ENCODE measurements around the gene MEF2C. TPM values are rescaled to one million over a fixed set of nuclear protein-coding genes. Genes with fewer than 3 reads are reported as not detected.

The MEF2C gene
- total and polyA plus RNA-seq, 2 experiments from 2014 or later: 0.97 to 1.6 TPM

DNA sequence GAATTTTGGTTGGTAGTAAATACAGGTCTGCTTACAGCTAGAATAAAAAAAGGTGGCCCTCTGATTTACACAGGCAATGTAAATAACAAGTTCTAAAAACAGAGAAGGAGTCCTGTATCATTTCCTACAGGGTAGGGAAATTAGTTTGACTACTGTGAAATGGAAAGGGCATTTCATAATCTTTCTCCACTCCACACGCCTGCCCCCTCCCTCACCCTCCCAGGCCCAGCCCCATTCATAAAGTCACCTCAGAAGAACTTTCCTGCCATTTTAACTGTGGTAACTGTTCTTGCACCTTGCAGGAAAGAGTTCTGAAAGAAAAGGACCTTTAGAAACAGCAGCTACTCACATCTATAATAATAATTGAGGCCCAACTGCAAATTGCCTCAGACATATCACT lies 69.7 kb downstream of the MEF2C start (continued):
- TF ChIP-seq ETS1 (IDR thresholded peaks at IDR 0.05): no peak
- no peak for TF ChIP-seq ZNF114 (CRISPR knock-in tag; IDR thresholded peaks at IDR 0.05)
- no peak for TF ChIP-seq STAT1 (IDR thresholded peaks at IDR 0.05; ENCODE audit: unreplicated experiment)
- TF ChIP-seq, protein P1, sequence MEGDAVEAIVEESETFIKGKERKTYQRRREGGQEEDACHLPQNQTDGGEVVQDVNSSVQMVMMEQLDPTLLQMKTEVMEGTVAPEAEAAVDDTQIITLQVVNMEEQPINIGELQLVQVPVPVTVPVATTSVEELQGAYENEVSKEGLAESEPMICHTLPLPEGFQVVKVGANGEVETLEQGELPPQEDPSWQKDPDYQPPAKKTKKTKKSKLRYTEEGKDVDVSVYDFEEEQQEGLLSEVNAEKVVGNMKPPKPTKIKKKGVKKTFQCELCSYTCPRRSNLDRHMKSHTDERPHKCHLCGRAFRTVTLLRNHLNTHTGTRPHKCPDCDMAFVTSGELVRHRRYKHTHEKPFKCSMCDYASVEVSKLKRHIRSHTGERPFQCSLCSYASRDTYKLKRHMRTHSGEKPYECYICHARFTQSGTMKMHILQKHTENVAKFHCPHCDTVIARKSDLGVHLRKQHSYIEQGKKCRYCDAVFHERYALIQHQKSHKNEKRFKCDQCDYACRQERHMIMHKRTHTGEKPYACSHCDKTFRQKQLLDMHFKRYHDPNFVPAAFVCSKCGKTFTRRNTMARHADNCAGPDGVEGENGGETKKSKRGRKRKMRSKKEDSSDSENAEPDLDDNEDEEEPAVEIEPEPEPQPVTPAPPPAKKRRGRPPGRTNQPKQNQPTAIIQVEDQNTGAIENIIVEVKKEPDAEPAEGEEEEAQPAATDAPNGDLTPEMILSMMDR (conservative IDR thresholded peaks at IDR 0.05; ENCODE audit: low read depth in 2 of 2): no peak
- TF ChIP-seq EZH2 (IDR thresholded peaks at IDR 0.05; ENCODE audit: low read depth, unreplicated experiment): no peak
- no peak for TF ChIP-seq CREB1 (CRISPR knock-in tag; IDR thresholded peaks at IDR 0.05; ENCODE audit: low read depth)
- TF ChIP-seq JUNB (IDR thresholded peaks at IDR 0.05; ENCODE audit: unreplicated experiment): no peak

GRCh38 chr5:88808153-88808552 lies 74.8 kb downstream of the MEF2C start:
- Histone ChIP-seq H4K20me1 (replicated peaks; ENCODE audit: insufficient read depth) (no peaks in the 10 kb centered on the region), H2AFZ (no peak overlapping the region), H3K27me3 (ENCODE audit: insufficient read depth) (no peaks in the 10 kb centered on the region), H3K79me2 (replicated peaks; ENCODE audit: insufficient read depth) (no peaks in the 10 kb centered on the region), H3K4me1 (ENCODE audit: insufficient read depth) (no peaks in the 10 kb centered on the region), H3K4me2 (no peak overlapping the region), H3F3A (replicated peaks; ENCODE audit: low read depth) (no peaks in the 10 kb centered on the region), H3K27ac (ENCODE audit: low read depth) (no peak overlapping the region), H3K9me2 (ENCODE audit: insufficient read depth) (no peaks in the 10 kb centered on the region), H3K4me3 (no peak overlapping the region), H3K36me3 (ENCODE audit: insufficient read depth) (no peaks in the 10 kb centered on the region)
- no peak overlapping the region for H3K27ac Mint-ChIP-seq
- no peaks in the 10 kb centered on the region for H3K27me3 Mint-ChIP-seq (ENCODE audit: insufficient read depth, low read depth, poor library complexity)
- H3K4me1 Mint-ChIP-seq: peaks cover 7% of the 10 kb centered on the region; the same call in 2 of the 3 replicates
- H3K36me3 Mint-ChIP-seq (ENCODE audit: low read depth): no peaks in the 10 kb centered on the region
- no peak for ATAC-seq
- no peaks in the 10 kb centered on the region for H3K9me3 Mint-ChIP-seq
- no peak for DNase-seq (ENCODE audit: low spot score)
- H3K4me3 Mint-ChIP-seq: no peak overlapping the region
- TF ChIP-seq EZH2phosphoT487 (IDR thresholded peaks at IDR 0.05; ENCODE audit: unreplicated experiment) (no peak), ZNF114 (CRISPR knock-in tag; IDR thresholded peaks at IDR 0.05) (no peak), JUNB (IDR thresholded peaks at IDR 0.05; ENCODE audit: unreplicated experiment) (no peak), STAT1 (IDR thresholded peaks at IDR 0.05; ENCODE audit: unreplicated experiment) (no peak), CREB1 (CRISPR knock-in tag; IDR thresholded peaks at IDR 0.05; ENCODE audit: low read depth) (no peak), ZNF331 (CRISPR knock-in tag; IDR thresholded peaks at IDR 0.05; ENCODE audit: low read depth) (no peak), EZH2 (IDR thresholded peaks at IDR 0.05; ENCODE audit: low read depth, unreplicated experiment) (no peak), NANOG (IDR thresholded peaks at IDR 0.05; ENCODE audit: borderline replicate concordance) (no peak), REST (IDR thresholded peaks at IDR 0.05; ENCODE audit: unreplicated experiment) (no peak)
- TF ChIP-seq, protein P1 (conservative IDR thresholded peaks at IDR 0.05; ENCODE audit: low read depth in 2 of 2): no peak
